Stimulated activated CD4-positive, alpha-beta T cell treated with anti-CD3 and anti-CD28 coated beads, TNF-alpha, amount 100 ng/mL, for 4 hours (primary cell): ENCODE data around the gene MTHFS.

Experiments
- DNase-seq, 3 experiments: peaks; one replicate each; pipeline ENCODE4 v3.0.0-alpha.2; 2020; ENCODE audit warnings: low read depth in 3 of 3

Gene MTHFS

DNA sequence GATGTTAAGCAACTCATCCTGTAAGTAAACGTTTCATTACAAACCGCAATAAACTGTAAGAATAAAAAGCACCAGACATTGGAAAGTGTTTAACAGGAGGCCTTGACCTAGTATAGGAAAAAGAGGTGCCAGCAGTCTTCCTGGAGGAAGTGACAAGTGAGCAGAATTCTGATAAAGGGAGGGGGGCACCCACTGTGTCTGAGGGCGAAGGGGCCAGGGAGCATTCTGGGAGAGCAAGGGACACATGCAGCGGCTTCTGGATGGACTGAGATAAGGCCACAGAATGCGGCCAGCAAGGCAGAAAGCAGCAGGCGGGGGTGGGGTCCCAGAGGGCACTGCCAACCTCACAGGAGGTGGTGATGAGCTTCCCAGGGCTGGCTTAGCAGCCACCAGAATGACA lies 80.2 kb downstream of the MTHFS start:
- DNase-seq: no peak

DNA sequence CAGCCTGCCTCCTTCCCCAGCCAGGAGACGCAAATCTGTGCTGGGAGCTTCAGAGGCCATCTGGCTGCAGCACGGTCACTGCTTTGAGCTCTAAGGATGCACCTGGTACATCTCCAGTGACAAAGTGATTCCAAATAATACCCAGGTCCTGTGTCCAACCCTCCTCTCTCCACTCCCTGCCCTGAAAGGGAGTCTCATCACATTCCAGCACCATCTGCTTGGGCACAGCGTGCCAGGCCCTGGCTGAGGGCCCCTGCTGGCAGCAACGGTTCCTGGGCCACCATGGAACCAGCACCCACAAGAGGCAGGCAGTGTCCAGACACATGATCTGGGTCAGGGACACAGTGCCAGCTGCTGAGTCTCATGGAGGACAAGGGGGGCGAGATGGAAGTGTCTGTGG lies 81.3 kb downstream of the MTHFS start:
- DNase-seq: no peak

- DNase-seq: no peak
Measured at GRCh38 chr15:79812541-79812940, 84.3 kb downstream of the MTHFS start.

DNA sequence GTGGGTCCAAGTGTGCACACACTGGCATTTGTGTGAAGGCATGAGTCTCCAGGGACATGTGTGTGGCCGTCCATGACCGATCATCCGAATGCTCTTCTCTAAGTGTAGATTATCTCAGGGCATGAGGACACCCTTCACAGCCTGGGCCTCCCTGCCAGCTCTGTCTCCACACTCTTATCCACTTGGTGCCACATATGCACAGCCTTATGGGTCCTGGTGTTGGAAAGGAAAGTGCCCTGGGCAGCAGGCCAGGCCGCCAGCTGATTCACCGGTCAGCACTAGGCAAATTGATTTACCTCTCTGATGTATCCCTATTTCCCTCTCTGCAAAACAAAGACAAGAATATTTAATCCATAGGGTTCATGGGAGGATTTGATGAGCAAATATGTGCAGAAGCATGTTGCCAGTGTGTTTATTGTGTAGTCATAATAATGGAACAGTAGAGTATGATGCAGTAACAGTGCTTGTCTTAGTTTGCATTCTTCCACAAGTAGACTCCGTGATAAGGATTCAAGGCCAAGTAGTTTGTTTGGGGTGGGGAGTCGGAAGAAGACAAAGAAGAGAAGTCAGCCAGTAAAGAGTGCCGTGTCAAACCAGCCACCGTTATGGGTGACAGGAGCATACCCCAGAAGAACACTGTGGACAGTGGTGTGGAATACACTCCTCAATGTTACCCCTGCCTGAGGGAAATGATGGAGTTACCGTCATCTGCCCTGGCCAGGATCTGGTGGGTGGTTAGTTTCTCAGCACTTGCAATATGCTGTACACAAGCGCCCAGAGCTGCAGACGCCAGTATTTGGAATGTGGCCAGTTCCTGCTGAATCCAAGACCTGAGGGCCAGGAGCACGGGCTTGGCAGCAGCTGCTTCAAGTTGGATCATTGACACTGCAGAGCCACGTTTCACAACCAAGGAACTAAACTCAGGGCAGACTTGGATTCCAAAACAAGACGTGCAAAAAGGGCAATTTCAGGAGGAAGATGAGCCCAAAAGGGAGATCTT lies 85.1 kb downstream of the MTHFS start:
- DNase-seq: no peak

DNA sequence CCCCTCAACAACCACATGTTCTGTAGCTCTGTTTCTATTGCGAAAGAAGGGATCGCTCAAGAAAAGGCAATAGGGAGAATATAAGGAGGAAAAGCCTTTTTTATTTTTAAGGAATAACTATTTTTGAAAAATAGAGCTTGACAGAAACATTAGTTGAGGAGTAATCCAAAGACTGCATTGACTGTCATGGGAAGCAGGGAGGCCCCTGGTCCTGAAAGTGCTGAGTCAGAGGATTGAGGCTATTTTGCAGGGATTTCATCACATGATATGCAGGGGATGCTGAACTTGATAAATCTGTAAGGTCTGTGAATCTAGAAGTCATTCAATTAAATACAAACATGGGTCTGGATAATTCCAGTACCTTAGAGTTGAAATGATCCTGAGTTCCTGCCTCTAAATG lies 92.0 kb downstream of the MTHFS start:
- no peak for DNase-seq

DNA sequence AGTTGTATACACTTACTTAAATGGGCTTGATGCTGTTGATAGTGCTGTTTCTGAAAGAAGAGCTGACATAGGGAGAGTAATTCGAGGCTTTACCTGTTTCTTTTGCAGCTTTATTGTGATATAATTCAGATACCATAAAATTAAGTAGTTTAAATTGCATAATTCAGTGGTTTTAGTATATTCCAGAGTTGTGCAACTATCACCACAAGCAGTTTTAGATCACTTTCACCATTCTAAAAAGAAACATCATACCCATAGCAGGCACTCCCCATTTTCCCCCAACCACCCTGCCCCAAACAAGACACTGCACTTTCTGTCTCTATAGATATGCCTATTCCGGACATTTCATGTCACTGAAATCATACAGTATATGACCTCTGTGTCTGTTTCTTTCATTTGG lies 98.5 kb downstream of the MTHFS start:
- DNase-seq: no peak
